GM06990 (cell line): ENCODE results near the gene GNG8.

Experiments used
- DNase-seq: peaks from one replicate; pipeline ENCODE4 v3.0.0-alpha.2; 2011; ENCODE audit not compliant: insufficient read length; ENCODE audit errors: extremely low read depth
- H3K27me3 ChIP-seq: replicated peaks from 2 replicates; pipeline ENCODE4 v1.6.0; 2011; ENCODE audit warnings: low read length; ENCODE audit not compliant: control insufficient read depth, insufficient read depth
- H3K36me3 ChIP-seq: 2 replicates; pipeline ENCODE4 v1.5.1; 2011; ENCODE audit warnings: low read length; ENCODE audit not compliant: control insufficient read depth, insufficient read depth
- H3K4me3 ChIP-seq: replicated peaks from 2 replicates; pipeline ENCODE4 v1.5.1; 2011; ENCODE audit warnings: low read depth, mild to moderate bottlenecking, control low read depth, low read length
- TF ChIP-seq, protein P1 (sequence below): IDR thresholded peaks from 2 replicates; pipeline ENCODE4 v1.5.1; 2011; ENCODE audit warnings: low read length, control low read depth, mild to moderate bottlenecking, inconsistent platforms; ENCODE audit not compliant: insufficient read depth, poor library complexity, severe bottlenecking

The GNG8 gene

DNA sequence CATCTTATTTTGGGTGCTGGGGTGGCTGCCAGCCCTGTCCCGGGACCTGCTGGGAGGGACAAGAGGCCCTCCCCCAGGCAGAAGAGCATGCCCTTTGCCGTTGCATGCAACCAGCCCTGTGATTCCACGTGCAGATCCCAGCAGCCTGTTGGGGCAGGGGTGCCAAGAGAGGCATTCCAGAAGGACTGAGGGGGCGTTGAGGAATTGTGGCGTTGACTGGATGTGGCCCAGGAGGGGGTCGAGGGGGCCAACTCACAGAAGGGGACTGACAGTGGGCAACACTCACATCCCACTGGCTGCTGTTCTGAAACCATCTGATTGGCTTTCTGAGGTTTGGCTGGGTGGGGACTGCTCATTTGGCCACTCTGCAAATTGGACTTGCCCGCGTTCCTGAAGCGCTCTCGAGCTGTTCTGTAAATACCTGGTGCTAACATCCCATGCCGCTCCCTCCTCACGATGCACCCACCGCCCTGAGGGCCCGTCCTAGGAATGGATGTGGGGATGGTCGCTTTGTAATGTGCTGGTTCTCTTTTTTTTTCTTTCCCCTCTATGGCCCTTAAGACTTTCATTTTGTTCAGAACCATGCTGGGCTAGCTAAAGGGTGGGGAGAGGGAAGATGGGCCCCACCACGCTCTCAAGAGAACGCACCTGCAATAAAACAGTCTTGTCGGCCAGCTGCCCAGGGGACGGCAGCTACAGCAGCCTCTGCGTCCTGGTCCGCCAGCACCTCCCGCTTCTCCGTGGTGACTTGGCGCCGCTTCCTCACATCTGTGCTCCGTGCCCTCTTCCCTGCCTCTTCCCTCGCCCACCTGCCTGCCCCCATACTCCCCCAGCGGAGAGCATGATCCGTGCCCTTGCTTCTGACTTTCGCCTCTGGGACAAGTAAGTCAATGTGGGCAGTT lies 26.2 kb downstream of the GNG8 start:
- DNase-seq: no peak
- no peak overlapping the region for H3K4me3 ChIP-seq
- no peaks in the 10 kb centered on the region for H3K27me3 ChIP-seq
- H3K36me3 ChIP-seq: peaks cover 43% of the 10 kb centered on the region
- TF ChIP-seq, protein P1, sequence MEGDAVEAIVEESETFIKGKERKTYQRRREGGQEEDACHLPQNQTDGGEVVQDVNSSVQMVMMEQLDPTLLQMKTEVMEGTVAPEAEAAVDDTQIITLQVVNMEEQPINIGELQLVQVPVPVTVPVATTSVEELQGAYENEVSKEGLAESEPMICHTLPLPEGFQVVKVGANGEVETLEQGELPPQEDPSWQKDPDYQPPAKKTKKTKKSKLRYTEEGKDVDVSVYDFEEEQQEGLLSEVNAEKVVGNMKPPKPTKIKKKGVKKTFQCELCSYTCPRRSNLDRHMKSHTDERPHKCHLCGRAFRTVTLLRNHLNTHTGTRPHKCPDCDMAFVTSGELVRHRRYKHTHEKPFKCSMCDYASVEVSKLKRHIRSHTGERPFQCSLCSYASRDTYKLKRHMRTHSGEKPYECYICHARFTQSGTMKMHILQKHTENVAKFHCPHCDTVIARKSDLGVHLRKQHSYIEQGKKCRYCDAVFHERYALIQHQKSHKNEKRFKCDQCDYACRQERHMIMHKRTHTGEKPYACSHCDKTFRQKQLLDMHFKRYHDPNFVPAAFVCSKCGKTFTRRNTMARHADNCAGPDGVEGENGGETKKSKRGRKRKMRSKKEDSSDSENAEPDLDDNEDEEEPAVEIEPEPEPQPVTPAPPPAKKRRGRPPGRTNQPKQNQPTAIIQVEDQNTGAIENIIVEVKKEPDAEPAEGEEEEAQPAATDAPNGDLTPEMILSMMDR: no peak

DNA sequence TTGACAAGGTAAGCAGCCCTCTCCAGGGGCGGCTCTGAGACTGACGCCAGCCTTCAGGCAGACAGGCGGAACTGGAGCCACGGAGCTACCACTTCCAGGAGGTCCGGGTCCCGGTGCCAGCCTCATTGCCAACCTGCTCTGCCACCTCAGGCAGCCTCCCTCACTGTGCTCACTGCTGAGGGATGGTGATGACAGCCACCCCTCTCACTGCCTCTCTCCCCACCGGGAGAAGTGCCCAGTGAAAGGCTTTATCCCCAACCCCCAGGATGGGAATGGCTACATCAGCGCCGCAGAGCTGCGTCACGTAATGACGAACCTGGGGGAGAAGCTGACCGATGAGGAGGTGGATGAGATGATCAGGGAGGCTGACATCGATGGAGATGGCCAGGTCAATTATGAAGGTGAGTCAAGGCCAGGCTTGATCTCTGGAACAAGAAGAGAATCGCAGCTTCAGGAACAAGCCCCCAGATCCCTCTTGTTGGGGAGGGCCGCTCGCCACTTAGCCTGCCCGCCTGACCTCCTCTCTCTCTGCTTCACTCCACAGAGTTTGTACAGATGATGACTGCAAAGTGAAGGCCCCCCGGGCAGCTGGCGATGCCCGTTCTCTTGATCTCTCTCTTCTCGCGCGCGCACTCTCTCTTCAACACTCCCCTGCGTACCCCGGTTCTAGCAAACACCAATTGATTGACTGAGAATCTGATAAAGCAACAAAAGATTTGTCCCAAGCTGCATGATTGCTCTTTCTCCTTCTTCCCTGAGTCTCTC lies 27.2 kb downstream of the GNG8 start:
- no peak for DNase-seq
- peaks cover 43% of the 10 kb centered on the region for H3K36me3 ChIP-seq
- no peaks in the 10 kb centered on the region for H3K27me3 ChIP-seq
- TF ChIP-seq, protein P1: no peak
- H3K4me3 ChIP-seq: no peak overlapping the region

DNA sequence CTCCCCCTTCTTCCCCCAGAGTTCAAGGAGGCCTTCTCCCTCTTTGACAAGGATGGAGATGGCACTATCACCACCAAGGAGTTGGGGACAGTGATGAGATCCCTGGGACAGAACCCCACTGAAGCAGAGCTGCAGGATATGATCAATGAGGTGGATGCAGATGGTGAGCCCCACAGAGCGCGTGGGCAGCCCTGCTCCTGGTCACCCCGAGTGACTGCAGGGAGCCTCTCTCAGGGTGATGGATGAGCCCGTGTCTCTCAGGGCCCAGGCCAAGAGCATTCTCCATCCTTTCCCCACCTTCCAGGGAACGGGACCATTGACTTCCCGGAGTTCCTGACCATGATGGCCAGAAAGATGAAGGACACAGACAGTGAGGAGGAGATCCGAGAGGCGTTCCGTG lies 27.8 kb downstream of the GNG8 start:
- Histone ChIP-seq H3K4me3 (no peak overlapping the region), H3K27me3 (no peaks in the 10 kb centered on the region), H3K36me3 (peaks cover 43% of the 10 kb centered on the region)
- TF ChIP-seq, protein P1: no peak
- no peak for DNase-seq

DNA sequence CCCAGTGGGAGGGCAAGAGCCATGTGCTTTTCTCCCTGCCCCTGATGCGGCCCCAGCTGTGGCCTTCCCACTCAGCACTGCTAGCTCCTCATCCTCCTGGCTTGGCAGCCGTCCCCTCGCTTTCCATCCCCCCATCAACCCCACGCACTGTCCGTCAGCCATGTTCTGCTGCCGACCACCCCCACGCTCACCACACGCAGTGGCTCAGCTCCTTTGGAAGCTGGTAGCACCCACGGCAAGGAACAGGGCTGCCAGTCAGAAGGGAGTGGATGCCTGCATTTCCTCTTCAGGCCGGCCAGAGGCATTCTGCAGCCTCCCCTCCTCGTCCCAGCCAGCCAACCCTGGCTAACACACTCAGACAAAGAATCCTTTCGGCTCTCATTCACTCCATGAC lies 28.6 kb downstream of the GNG8 start:
- TF ChIP-seq, protein P1: no peak
- DNase-seq: no peak
- Histone ChIP-seq H3K4me3 (no peak overlapping the region), H3K36me3 (peaks cover 43% of the 10 kb centered on the region), H3K27me3 (no peaks in the 10 kb centered on the region)

DNA sequence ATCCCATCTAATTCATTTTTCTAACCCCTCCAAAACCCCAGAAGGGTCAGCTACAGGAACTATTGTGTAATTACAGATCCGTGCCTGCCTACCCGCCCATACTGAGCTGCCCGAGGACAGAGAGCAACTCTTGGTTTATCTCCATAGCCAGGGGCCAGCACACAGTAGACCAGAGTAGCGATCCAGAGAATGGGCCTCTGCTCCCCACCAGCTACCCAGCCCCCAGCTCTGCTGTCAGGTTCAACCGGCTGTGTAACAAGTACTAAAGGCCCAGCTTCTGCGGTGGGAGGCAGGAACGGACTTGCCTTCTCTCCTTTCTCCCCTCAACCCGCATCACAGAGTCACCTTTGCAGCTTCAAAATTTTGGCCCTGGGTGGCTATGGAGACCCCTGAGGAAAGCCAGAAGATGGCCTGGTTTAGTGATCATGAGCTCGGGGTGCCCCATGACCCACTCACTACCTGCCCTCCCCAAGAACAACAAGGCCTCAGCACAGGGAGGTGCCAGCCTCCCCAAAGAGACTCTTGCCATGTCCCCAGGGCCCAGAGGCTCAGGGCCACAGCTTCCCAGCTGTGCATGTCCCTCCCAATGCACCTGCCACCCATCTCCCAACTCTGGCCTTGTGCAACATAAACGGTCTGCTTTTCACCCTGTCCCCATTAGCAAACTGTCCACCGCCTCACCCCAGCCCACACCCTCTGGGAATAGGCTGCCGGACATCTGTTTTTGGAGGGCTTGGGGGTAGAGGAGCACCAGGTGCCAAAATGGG lies 29.1 kb downstream of the GNG8 start:
- Histone ChIP-seq H3K4me3 (no peak overlapping the region), H3K27me3 (no peaks in the 10 kb centered on the region), H3K36me3 (peaks cover 43% of the 10 kb centered on the region)
- TF ChIP-seq, protein P1: no peak
- DNase-seq: no peak
